Ishikawa (cell line): ENCODE data around the gene ZBTB21.

Experiments
- CEBPB ChIP-seq: IDR thresholded peaks from 2 replicates; pipeline ENCODE4 v1.6.1; 2012
- CREB1 ChIP-seq: IDR thresholded peaks from 2 replicates; pipeline ENCODE4 v1.6.1; 2012; ENCODE audit warnings: low read depth
- EGR1 ChIP-seq: IDR thresholded peaks from 2 replicates; pipeline ENCODE4 v1.6.1; 2012
- EP300 ChIP-seq: IDR thresholded peaks from 2 replicates; pipeline ENCODE4 v1.6.1; 2012; ENCODE audit warnings: borderline replicate concordance
- FOXM1 ChIP-seq: IDR thresholded peaks from 2 replicates; pipeline ENCODE4 v1.6.1; 2012; ENCODE audit warnings: low read depth, borderline replicate concordance
- NFIC ChIP-seq: IDR thresholded peaks from 2 replicates; pipeline ENCODE4 v1.6.1; 2012
- RAD21 ChIP-seq: IDR thresholded peaks from 2 replicates; pipeline ENCODE4 v1.6.1; 2012; ENCODE audit warnings: low read depth
- REST ChIP-seq: IDR thresholded peaks from 2 replicates; pipeline ENCODE4 v1.6.1; 2012; ENCODE audit warnings: low read depth, mild to moderate bottlenecking
- TAF1 ChIP-seq: IDR thresholded peaks from 2 replicates; pipeline ENCODE4 v1.6.1; 2012; ENCODE audit warnings: low read depth, mild to moderate bottlenecking
- TCF12 ChIP-seq: IDR thresholded peaks from 2 replicates; pipeline ENCODE4 v1.6.1; 2012; ENCODE audit warnings: low read depth
- TEAD4 ChIP-seq: IDR thresholded peaks from 2 replicates; pipeline ENCODE4 v1.6.1; 2012
- USF1 ChIP-seq: IDR thresholded peaks from 2 replicates; pipeline ENCODE4 v1.6.1; 2012
- YY1 ChIP-seq: IDR thresholded peaks from 2 replicates; pipeline ENCODE4 v1.6.1; 2012; ENCODE audit warnings: low read depth
- ZBTB7A ChIP-seq: IDR thresholded peaks from 2 replicates; pipeline ENCODE4 v1.6.1; 2012; ENCODE audit warnings: low read depth
- TF ChIP-seq, protein P1 (sequence below): IDR thresholded peaks from 2 replicates; pipeline ENCODE4 v1.6.1; 2012

Gene ZBTB21

DNA sequence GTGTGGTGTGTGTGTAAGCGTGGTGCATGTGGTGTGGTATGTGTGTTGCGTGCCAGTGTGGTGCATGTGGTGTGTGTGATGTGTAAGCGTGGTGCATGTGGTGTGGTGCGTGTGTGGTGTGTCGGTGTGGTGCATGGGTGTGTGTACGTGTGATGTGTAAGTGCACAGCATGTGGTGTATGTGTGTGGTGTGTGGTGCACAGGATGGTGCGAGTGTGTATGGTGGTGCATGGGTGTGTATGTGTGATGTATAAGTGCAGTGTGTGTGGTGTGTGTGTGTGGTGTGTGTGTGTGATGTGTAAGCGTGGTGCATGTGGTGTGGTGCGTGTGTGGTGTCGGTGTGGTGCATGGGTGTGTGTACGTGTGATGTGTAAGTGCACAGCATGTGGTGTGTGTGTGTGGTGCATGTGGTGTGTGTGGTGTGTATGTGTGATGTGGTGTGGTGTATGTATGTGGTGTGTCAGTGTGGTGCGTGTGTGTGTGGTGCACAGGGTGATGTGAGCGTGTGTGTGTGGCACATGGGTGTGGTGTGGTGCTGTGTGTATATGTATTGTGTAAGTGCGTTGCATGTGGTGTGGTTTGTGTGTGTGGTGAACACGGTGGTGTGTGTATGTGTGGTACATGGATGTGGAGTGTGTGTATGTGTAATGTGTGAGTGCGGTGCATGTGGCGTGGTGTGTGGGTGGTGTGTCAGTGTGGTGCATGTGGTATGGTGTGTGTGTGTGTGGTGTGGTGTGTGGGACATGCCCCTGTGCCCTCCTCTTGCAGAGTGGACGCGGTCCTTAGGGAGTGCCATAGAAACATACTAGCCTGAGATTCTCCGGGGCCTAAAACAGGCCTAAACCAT, 55.3 kb downstream of the ZBTB21 start:
- TF ChIP-seq YY1: no peak
- no peak for TF ChIP-seq REST
- no peak for TF ChIP-seq CREB1
- TF ChIP-seq EGR1: no peak
- TF ChIP-seq, protein P1, sequence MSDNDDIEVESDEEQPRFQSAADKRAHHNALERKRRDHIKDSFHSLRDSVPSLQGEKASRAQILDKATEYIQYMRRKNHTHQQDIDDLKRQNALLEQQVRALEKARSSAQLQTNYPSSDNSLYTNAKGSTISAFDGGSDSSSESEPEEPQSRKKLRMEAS: no peak

DNA sequence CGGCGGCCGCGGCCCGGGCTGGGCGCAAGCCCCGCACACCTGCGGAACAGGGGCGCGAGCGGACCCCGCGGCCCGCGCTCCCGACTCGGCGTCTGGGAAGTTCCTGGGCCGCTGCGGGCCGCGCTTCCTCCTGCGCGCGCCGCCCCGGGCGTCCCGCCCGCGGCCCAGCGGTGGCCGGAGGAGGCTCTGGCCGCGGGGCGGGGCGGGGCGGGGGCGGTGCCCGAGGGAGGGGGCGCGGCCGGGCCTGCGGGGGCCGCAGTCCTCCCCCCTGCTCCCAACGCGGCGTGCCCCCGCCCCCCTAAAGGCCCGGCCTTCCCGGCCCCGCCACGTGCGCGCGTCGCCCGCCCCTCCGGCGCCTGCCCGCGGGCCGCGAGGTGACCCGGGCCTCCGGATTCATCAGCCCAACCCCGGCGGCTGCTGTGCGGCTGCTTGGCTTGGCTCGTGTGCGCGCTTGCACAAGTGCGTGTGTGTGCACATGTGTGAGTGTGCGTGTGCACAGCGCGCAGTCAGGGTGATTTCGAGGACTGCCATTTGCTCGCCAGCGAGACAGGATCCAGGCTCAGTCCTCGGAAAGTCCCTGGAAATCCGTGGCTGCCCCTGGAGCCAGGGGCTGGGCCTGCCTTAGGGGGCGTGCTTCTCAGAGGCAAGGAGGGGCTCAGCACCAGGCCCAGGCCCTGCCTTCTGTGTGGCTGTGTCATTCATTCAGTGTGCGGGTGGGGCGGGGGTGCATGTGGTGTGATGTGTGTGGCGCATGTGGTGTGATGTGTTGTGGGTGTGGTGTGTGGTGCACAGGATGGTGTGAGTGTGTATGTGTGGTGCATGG, 56.1 kb downstream of the ZBTB21 start, which contains the start of gene C2CD2:
Gene C2CD2 (minus strand): TSS at position 188 of the 823 bp plus-strand sequence. CDS start 370 bp downstream, outside the sequence.
- TF ChIP-seq, protein P1: peak; percentile 95
- TF ChIP-seq USF1 (peak; percentile 47; the same call in 1 of the 2 replicates), TEAD4 (no peak), FOXM1 (no peak)

DNA sequence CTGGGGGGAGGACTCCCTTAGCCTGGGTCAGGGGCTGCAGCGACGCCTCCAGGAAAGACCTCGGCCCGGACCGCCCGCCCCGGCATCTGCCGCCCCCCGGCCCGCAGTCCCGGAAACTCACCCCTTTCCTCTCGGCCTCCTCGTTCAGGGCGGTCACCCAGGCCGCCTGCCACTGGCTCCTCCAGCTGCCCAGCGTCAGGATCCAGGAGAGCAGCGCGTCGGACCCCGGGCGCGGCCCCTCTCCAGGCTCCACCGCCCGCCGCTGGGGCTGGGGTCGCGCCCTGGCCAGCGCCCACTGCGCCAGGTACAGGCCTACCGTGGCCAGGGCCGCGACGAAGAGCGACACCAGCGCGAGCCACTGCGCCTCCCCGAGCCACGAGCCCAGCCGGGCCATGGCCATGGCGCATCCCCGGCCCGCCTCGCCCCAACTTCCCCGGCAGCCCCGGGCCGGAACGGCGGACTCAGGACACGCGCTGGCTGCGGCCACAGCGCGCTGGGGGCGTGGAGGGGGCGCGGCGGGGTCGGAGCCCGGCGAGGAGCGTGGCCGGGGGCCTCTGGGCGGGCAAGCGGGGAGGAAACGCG, 56.8 kb downstream of the ZBTB21 start:
- TF ChIP-seq, protein P1: peak; percentile 22; the same call in 1 of the 2 replicates
- TF ChIP-seq NFIC (no peak), ZBTB7A (peak; percentile 73; the same call in 1 of the 2 replicates), TAF1 (no peak), USF1 (no peak), YY1 (no peak)

DNA sequence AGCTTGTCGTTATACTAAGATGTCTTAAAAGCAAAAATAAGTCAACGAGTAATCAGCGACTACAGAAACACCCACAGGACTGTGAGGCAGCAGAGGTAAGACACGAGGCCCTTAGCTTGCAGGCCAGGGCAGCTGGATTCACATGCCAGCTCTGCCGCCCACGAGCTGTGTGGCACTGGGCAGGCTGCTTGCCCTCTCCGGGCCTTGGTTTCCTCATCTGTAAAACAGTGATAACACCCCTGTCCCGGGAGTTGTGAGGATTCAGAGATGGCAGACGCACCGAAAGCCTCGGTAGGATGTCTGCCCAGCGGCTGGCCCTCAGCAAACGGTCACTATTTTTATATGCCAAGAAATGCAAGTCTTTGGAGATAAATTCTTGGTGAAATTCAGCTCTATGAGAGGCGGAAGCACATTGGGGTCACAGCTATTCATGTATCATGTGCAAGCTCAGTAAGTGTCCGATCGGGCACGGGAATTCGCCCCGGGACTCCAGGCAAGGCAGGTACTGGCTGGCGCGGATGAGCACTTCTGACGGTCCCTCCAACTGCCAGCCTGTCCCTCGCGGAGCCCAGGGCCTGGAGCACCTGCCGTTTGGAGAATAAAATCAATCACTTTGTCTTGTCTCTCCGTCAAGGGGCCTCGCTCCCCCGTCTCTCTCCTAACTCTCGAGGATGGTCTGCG, 57.5 kb downstream of the ZBTB21 start:
- no peak for TF ChIP-seq ZBTB7A
- no peak for TF ChIP-seq TCF12
- TF ChIP-seq CREB1: no peak
- no peak for TF ChIP-seq USF1
- TF ChIP-seq YY1: no peak
- TF ChIP-seq RAD21: no peak
- no peak for TF ChIP-seq EP300
- no peak for TF ChIP-seq TAF1
- no peak for TF ChIP-seq CEBPB
- no peak for TF ChIP-seq NFIC
- TF ChIP-seq EGR1: no peak
- no peak for TF ChIP-seq FOXM1
- no peak for TF ChIP-seq REST
- TF ChIP-seq TEAD4: no peak
- TF ChIP-seq, protein P1: no peak
